Cardiac muscle cell (in vitro differentiated cells and primary cell): ENCODE measurements around the gene ATG16L1. TPM values are rescaled to one million over a fixed set of nuclear protein-coding genes. Genes with fewer than 3 reads are reported as not detected.

Experiments used
- DNase-seq, 2 donors: peaks; one replicate each; pipeline versions ENCODE4 v3.0.0 to v3.0.0-alpha.2; 2010 to 2017; ENCODE audit warnings: low read depth in 1 of 2, low spot score in 1 of 2
- H3K27ac ChIP-seq: fragments of 200-600 bp; sonication (generic); 2 replicates; pipeline ENCODE4 v1.5.1; 2016
- H3K27me3 ChIP-seq: fragments of 200-600 bp; sonication (generic); 2 replicates; pipeline ENCODE4 v1.6.0; 2016; ENCODE audit warnings: control low read depth
- H3K36me3 ChIP-seq: fragments of 200-600 bp; sonication (generic); 2 replicates; pipeline ENCODE4 v1.5.1; 2016; ENCODE audit warnings: control low read depth
- H3K4me1 ChIP-seq: fragments of 200-600 bp; sonication (generic); 2 replicates; pipeline ENCODE4 v1.8.1; 2017; ENCODE audit warnings: low read depth, mild to moderate bottlenecking, mixed run types
- H3K4me3 ChIP-seq: fragments of 200-600 bp; sonication (generic); 2 replicates; pipeline ENCODE4 v1.5.1; 2016; ENCODE audit warnings: mild to moderate bottlenecking
- H3K9me3 ChIP-seq: fragments of 200-600 bp; sonication (generic); 2 replicates; pipeline ENCODE4 v1.5.1; 2017; ENCODE audit warnings: low read depth, mild to moderate bottlenecking, control low read depth
- CTCF ChIP-seq: IDR thresholded peaks from 2 replicates; pipeline ENCODE4 v1.5.1; 2012; ENCODE audit warnings: low read depth, mild to moderate bottlenecking, low read length
- polyA plus RNA-seq: library from polyadenylated mRNA; unstranded; fragments of >200 nt; fragmentation: Nextera tagmentation; extraction: Ambion mirVana; gene quantifications from 2 replicates; pipeline ENCODE4 v1.2.1, GENCODE V29; 2016
- total RNA-seq: library from RNA; depleted of rRNA; stranded (reverse); fragments of >200 nt; gene quantifications from 2 replicates; pipeline ENCODE4 v1.2.3, GENCODE V29; 2016

ATG16L1 gene
- total and polyA plus RNA-seq, 2 experiments from 2014 or later, result 18.5 to 36.1 TPM

DNA sequence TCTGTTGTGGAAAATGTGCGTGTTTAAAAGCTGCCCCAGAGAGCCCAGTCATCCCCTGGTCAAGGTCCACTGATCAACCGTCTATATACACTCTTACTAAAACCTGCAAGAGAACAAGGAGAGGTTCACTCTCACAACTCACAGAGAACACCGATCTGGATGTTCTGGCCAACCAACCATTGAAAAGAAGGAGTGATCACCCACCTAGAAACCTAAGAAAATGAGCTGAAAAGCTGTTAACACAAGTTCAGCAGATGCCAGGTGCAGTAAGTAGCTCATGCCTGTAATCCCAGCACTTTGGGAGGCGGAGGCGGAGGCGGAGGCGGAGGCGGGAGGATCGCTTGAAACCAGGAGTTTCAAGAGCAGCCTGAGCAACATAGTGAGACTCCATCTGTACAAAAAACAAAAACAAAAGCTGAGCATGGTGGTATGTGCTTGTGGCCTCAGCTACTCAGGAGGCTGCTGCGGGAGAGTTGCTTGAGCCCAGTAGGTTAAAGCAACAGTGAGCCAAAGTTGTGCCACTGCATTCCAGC lies 14.5 kb downstream of the ATG16L1 start:
- Histone ChIP-seq H3K4me1 (no peaks in the 10 kb centered on the region), H3K27me3 (no peaks in the 10 kb centered on the region), H3K27ac (no peak overlapping the region), H3K4me3 (no peak overlapping the region), H3K9me3 (no peaks in the 10 kb centered on the region), H3K36me3 (peaks cover 52% of the 10 kb centered on the region)
- TF ChIP-seq CTCF, result no peak
- DNase-seq, result no peak

- peaks cover 53% of the 10 kb centered on the region for H3K36me3 ChIP-seq
- TF ChIP-seq CTCF, result no peak
- no peaks in the 10 kb centered on the region for H3K9me3 ChIP-seq
- H3K4me1 ChIP-seq, result no peaks in the 10 kb centered on the region
- H3K27me3 ChIP-seq, result no peaks in the 10 kb centered on the region
- H3K27ac ChIP-seq, result no peak overlapping the region
- DNase-seq, result no peak
- no peak overlapping the region for H3K4me3 ChIP-seq
Measured at GRCh38 chr2:233266481-233266880, 15.0 kb downstream of the ATG16L1 start.

DNA sequence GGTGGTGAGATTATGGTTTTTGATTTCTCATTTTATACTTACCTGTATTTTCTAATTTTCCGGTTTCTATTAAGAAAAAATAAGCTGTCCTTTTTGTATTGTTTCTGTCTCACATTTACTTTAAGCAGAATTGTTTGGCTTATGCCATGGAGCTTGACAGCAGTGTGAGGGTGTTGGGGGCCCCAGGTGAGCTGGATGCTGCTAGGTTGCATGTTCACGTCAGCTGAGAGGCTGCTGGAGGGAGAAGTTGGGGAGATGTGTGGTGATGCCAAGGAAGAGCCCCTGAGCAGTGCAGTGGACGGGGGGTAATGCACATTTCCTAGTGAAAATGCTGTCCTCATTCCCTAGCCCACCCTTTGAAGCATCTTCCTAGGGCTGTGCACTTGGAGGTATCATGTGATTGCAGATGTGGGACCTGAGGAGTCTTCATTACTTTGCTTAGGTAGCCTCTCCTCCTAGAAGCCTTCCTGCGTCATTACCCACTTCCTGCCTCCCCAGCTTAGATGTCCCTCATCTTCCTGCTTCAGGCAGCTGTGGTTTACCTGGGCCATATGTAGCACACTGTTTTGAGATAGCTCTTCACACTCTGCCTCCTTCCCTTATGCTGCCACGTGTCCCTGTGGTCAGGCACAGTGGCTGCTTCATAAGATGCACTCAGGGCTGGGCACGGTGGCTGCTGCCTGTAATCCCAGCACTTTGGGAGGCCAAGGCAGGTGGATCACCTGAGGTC lies 16.2 kb downstream of the ATG16L1 start:
- Histone ChIP-seq H3K36me3 (peaks cover 58% of the 10 kb centered on the region), H3K4me3 (no peak overlapping the region), H3K27me3 (no peaks in the 10 kb centered on the region), H3K9me3 (no peaks in the 10 kb centered on the region), H3K27ac (no peak overlapping the region), H3K4me1 (no peaks in the 10 kb centered on the region)
- no peak for TF ChIP-seq CTCF
- DNase-seq, result no peak

GRCh38 chr2:233270366-233270765 lies 18.9 kb downstream of the ATG16L1 start:
- H3K27me3 ChIP-seq, result no peaks in the 10 kb centered on the region
- DNase-seq, result no peak
- no peak for TF ChIP-seq CTCF
- H3K9me3 ChIP-seq, result no peaks in the 10 kb centered on the region
- H3K4me3 ChIP-seq, result no peak overlapping the region
- H3K27ac ChIP-seq, result no peak overlapping the region
- H3K4me1 ChIP-seq, result no peaks in the 10 kb centered on the region
- H3K36me3 ChIP-seq, result peaks cover 63% of the 10 kb centered on the region

- H3K36me3 ChIP-seq, result peaks cover 58% of the 10 kb centered on the region
- no peak for DNase-seq
- no peaks in the 10 kb centered on the region for H3K9me3 ChIP-seq
- H3K27me3 ChIP-seq, result no peaks in the 10 kb centered on the region
- TF ChIP-seq CTCF, result no peak
- no peak overlapping the region for H3K4me3 ChIP-seq
- no peaks in the 10 kb centered on the region for H3K4me1 ChIP-seq
- H3K27ac ChIP-seq, result no peak overlapping the region
Measured at GRCh38 chr2:233270951-233271350, 19.5 kb downstream of the ATG16L1 start.
